Upper lobe of left lung (tissue), 6 donors: ENCODE data around the gene ANKRD13D. TPM values are rescaled to one million over a fixed set of nuclear protein-coding genes. Genes with fewer than 3 reads are reported as not detected.

Experiments
- ATAC-seq, 2 donors: fragments of 200-7000 bp; cut with Tn5 transposase; one replicate each; pipeline ENCODE4 v1.9.1; 2022; ENCODE audit warnings: mild to moderate bottlenecking in 2 of 2, moderate library complexity in 2 of 2; ENCODE audit not compliant: low FRiP score in 2 of 2
- DNase-seq, 2 donors: peaks; one replicate each; pipeline ENCODE4 v3.0.0-alpha.2; 2019 to 2020
- H3K27ac ChIP-seq, 4 donors: fragments of 200-600 bp; sonication (generic); one replicate each; pipeline ENCODE4 v1.5.1; 2016 to 2019
- H3K27me3 ChIP-seq, 4 donors: fragments of 200-600 bp; sonication (generic); one replicate each; pipeline ENCODE4 v1.5.1; 2017 to 2019
- H3K36me3 ChIP-seq, 4 donors: fragments of 200-600 bp; sonication (generic); one replicate each; pipeline ENCODE4 v1.5.1; 2016 to 2019
- H3K4me1 ChIP-seq, 4 donors: fragments of 200-600 bp; sonication (generic); one replicate each; pipeline ENCODE4 v1.5.1; 2018 to 2019
- H3K4me3 ChIP-seq, 4 donors: fragments of 200-600 bp; sonication (generic); one replicate each; pipeline ENCODE4 v1.5.1; 2017 to 2019; ENCODE audit warnings: mild to moderate bottlenecking in 2 of 4, moderate library complexity in 1 of 4
- H3K9me3 ChIP-seq, 4 donors: fragments of 200-600 bp; sonication (generic); one replicate each; pipeline ENCODE4 v1.5.1; 2018 to 2019
- CTCF ChIP-seq, 6 experiments: fragments of 450-650 bp in 4 of 6; fragments of 200-600 bp in 2 of 6; sonication (generic) in 2 of 6; IDR thresholded peaks; one replicate each; pipeline ENCODE4 v1.5.1; 2016 to 2019; ENCODE audit warnings: antibody characterized with exemption in 6 of 6
- EP300 ChIP-seq, 4 donors: sonication (generic); formaldehyde crosslinking; IDR thresholded peaks; one replicate each; pipeline ENCODE4 v1.5.1; 2017; ENCODE audit warnings: antibody characterized with exemption in 4 of 4, control low read depth in 2 of 4
- POLR2A ChIP-seq, 4 donors: fragments of 450-650 bp; IDR thresholded peaks; one replicate each; pipeline ENCODE4 v1.5.1; 2016 to 2017; ENCODE audit warnings: antibody characterized with exemption in 4 of 4, mild to moderate bottlenecking in 2 of 4
- POLR2AphosphoS5 ChIP-seq, 2 donors: sonication (generic); formaldehyde crosslinking; IDR thresholded peaks; one replicate each; pipeline ENCODE4 v1.5.1; 2017; ENCODE audit warnings: antibody characterized with exemption in 2 of 2
- whole genome bisulfite sequencing, 2 donors: methylation state at CpG; one replicate each; pipeline ENCODE4 v1.1.5; 2017 to 2018; 5-methylcytosine and 5-hydroxymethylcytosine counted together
- total RNA-seq, 6 donors: library from RNA; depleted of rRNA in 4 of 6; stranded (reverse); fragments of >200 nt in 4 of 6; gene quantifications; one replicate each; pipeline versions ENCODE4 v1.1.0 to v1.2.1, GENCODE V29; 2016 to 2021
- donor health status: DM: no; HTN: no; CAD: no; lungs with moderate emphysema.
- donor health status: DM: no; HTN: yes; CAD: no; lungs with severe emphysema.

ANKRD13D gene
- total RNA-seq, 6 donors from 2014 or later = 47.4 to 221 (median 78.3) TPM

GRCh38 chr11:67280788-67281551, 8.1 kb upstream of the ANKRD13D start:
- H3K27ac ChIP-seq = peak overlapping the region; percentile 92 to 99 (median 97)
- H3K27me3 ChIP-seq = no peaks in the 10 kb centered on the region
- DNase-seq = peak; percentile 17 to 69
- no peaks in the 10 kb centered on the region for H3K9me3 ChIP-seq
- TF ChIP-seq POLR2A (IDR thresholded peaks at IDR 0.05) (no peak), CTCF (IDR thresholded peaks at IDR 0.05) (no peak), EP300 (IDR thresholded peaks at IDR 0.05) (no peak), POLR2AphosphoS5 (IDR thresholded peaks at IDR 0.05) (no peak)
- WGBS, 2 donors = 93 to 95% methylated on average over 18 to 27 of the region's 31 CpGs
- H3K4me3 ChIP-seq = no peak overlapping the region
- ATAC-seq = no peak
- H3K36me3 ChIP-seq = peaks cover 56 to 78% (median 74%) of the 10 kb centered on the region in 4 donors
- H3K4me1 ChIP-seq = peaks cover 38 to 74% (median 55%) of the 10 kb centered on the region in 4 donors

GRCh38 chr11:67281552-67282150, 7.5 kb upstream of the ANKRD13D start:
- Histone ChIP-seq H3K27me3 (no peaks in the 10 kb centered on the region), H3K9me3 (no peaks in the 10 kb centered on the region), H3K4me1 (peaks cover 37 to 73% (median 53%) of the 10 kb centered on the region in 4 donors), H3K4me3 (no peak overlapping the region), H3K36me3 (peaks cover 56 to 84% (median 79%) of the 10 kb centered on the region in 4 donors), H3K27ac (peak overlapping the region; percentile 92 to 99 (median 97))
- DNase-seq = peak; percentile 20 to 46
- no peak for ATAC-seq
- TF ChIP-seq CTCF (IDR thresholded peaks at IDR 0.05) (no peak), EP300 (IDR thresholded peaks at IDR 0.05) (no peak), POLR2A (IDR thresholded peaks at IDR 0.05) (no peak), POLR2AphosphoS5 (IDR thresholded peaks at IDR 0.05) (no peak)
- 86 to 95% methylated on average over 16 to 27 of the region's 27 CpGs for WGBS, 2 donors

GRCh38 chr11:67282155-67282875, 6.8 kb upstream of the ANKRD13D start:
- WGBS, 2 donors = 83 to 93% methylated on average over 13 to 14 of the region's 20 CpGs
- Histone ChIP-seq H3K27ac (peak overlapping the region; percentile 92 to 99 (median 97)), H3K36me3 (peaks cover 56 to 89% (median 79%) of the 10 kb centered on the region in 4 donors), H3K27me3 (no peaks in the 10 kb centered on the region), H3K4me3 (no peak overlapping the region), H3K4me1 (peaks cover 37 to 73% (median 53%) of the 10 kb centered on the region in 4 donors), H3K9me3 (no peaks in the 10 kb centered on the region)
- no peak for ATAC-seq
- TF ChIP-seq POLR2AphosphoS5 (IDR thresholded peaks at IDR 0.05) (no peak), EP300 (IDR thresholded peaks at IDR 0.05) (no peak)
- DNase-seq = peak in 1 of 2 donors; percentile 29

- DNase-seq (peak in 1 of 2 donors; percentile 35), ATAC-seq (no peak)
- H3K27me3 ChIP-seq = no peaks in the 10 kb centered on the region
- no peak for TF ChIP-seq POLR2AphosphoS5 (IDR thresholded peaks at IDR 0.05)
- no peak for TF ChIP-seq POLR2A (IDR thresholded peaks at IDR 0.05)
- TF ChIP-seq CTCF (IDR thresholded peaks at IDR 0.05) = no peak
- no peak for TF ChIP-seq EP300 (IDR thresholded peaks at IDR 0.05)
- 91% methylated on average over 11 of the region's 11 CpGs; no CpG with 5 or more reads in 1 of the 2 donors for WGBS, 2 donors
- H3K36me3 ChIP-seq = peaks cover 56 to 89% (median 79%) of the 10 kb centered on the region in 4 donors
- peaks cover 38 to 73% (median 53%) of the 10 kb centered on the region in 4 donors for H3K4me1 ChIP-seq
- H3K27ac ChIP-seq = peak overlapping the region; percentile 92 to 99 (median 97)
- H3K4me3 ChIP-seq = no peak overlapping the region
- no peaks in the 10 kb centered on the region for H3K9me3 ChIP-seq
Measured at GRCh38 chr11:67282876-67283371, 6.2 kb upstream of the ANKRD13D start.
